ENCODE measurements around the gene BMPR1B.
A peak's percentile ranks its signal among the peaks of the same experiment; 100 is the strongest.

BMPR1B gene

DNA sequence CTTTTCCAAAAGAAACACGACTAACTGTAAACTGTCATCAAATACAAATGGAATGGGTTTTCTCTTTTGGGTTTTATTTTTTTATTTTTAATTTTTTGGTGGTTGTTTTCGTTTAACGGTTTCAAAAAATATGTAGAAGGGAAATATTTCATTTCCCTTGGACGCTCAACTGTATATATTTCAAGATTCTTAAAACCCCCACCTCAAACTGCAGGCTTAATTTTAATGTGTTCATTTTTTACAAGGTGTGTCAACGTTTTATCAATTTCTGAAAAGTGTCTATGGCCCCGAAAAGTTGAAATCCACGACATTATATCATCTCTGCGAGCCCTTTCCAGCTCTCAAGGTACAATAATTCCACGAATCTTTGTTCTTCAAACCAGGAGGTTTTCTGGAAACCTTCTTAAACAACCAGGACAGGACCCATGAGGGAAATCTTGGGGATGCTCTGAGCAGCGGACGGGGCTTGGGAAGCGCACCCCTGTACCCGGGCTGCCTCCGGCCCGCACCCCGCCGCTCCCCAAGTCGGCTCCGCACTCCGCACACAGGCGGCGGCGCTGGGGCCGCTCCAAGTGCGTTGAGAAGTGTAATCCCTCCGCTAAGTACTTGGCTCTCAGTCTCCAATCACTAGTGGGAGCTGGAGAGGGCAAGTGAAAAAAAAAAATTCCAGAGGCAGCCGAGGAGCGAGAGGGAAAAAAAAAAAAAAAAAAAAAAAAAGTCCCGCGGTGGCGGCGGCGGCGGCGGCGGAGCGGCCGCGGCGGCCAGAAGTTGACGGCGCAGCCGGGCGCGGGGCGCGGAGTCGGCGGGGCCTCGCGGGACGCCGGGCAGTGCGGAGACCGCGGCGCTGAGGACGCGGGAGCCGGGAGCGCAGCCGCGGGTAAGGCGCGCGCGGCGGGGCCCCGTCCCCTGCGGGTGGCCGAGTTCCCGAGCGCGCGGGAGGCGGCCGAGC lies at the start of gene BMPR1B:
Gene BMPR1B (plus strand): TSS at position 764 of the 949 bp plus-strand sequence. CDS start 346,470 bp downstream, outside the sequence.
- peak; percentile 19 for DNase-seq

DNA sequence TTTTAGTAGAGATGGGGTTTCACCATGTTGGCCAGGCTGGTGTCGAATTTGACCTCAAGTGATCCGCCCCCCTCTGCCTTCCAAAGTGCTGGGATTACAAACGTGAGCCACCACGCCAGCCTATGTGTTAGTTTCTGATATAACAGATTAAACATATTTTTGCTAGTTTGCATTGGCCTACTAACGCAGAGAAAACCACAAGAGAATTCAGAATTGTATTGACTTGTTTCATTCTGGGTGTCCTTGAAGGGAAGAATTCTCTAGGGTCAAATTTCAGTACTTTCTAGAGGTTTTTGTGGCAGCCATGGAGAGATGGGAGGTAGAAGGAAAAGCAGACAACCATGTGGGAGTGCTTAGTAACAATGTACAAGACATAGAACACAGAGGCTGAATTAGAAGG lies 46.1 kb upstream of the BMPR1B start:
- DNase-seq, result no peak

DNA sequence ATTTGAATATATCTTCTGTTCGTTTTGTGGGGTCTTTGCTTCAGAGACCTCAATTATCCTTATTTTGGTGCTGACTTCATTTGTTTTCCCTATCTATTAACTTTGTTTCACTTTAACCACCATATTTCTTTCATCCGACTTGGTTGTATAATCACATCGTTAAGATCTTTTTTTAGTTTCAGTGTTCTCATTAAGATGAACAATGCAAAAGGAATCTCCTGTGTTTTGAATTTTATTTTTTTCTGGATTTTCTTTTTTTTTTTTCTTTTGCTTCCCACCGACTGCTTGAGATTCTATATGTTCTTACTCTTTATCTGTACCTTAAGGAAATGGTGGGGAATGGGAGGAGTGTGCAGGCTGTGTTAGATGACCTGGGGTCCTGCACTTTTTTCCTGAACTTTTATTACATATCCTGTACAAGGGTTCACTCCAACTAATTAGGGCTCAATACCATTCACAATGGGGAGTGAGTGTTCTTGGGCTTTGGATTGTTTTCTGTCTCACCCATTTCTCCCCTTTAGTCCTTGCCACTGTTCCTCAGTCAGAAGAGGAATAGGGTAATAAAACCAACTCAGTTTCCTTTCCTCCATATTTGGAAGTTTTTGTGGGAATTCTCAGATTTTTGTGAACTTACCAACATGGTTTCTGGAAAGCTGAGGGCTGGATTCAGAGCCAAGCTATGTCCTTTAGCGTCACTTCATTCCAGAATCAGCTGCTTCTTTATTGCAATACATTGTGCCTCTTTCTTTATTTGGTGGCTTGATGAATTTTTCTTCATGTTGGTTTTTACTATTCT lies 43.2 kb upstream of the BMPR1B start:
- no peak for DNase-seq

DNA sequence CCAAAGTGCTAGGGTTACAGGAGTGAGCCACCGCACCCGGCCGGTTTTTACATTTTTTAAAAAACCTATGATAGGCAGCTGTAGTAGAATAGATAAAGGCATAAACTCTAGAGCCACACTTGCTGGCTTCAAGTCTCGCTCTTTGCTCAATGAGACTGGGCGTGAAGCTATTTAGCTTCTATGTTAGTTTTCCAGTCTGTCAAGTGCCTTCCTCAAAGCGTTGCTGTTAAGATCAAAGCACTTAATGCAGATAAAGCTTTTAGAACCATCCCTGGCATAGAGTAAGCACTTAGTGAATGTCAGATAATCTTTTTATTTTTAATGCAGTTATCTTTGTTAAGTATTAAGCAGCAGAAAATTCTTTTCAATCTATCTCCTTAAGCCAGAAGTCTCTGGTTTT lies 42.0 kb upstream of the BMPR1B start:
- no peak for DNase-seq

DNA sequence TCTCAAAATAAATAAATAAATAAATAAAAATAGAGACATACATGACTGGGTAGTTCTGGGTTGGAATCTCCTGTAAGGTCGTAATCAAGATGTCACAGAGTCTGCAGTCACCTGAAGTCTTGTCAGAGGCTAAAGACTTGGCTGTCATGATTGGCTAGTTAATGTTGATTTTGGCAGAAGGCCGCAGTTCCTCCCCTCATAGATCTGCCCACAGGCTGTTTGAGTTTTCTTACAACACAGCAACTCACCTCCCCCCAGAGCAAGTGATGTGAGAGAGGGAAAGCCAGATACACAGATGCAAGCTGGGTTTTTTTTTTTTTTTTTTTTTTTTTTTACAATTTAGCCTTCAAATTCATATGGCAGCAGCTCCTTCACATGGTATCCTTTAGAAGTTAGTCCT lies 36.4 kb upstream of the BMPR1B start:
- no peak for DNase-seq

DNA sequence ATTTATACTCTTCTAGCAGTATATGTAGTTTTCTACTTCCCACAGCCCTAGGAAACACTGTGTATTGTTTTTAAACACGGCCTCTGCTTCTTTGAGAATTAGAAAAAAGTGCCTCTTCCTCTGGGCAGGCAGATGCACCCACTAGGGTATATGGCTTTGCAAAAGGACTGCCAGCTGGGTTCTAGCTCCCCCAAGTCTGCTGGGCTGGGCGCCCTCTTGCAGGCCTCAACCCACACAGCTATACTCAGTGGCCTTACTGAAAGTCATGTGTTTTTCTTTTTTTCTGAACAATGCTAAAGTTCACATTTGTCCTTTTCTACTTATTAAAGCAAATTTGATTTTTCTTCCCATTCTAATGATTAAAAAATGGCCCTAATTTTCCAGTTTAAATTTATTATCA lies 35.5 kb upstream of the BMPR1B start:
- DNase-seq, result no peak

DNA sequence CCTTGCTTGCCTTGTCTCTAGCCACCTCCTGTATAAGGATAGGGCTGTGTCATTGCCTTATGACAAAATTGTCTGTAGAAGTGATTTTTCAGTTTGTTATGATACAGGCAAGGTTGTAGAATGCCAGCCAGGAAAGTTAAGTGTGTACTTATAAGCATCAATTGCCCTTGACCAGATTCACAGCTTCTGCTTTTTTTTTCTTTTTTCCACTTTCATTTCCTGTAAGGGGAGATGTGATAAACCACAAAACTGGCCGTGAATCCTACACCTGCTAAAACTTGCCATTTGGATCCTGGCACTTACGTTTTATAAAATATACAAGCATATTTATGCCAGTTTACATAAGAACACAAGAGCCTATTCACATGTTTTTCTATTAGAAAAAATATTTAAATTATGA lies 35.0 kb upstream of the BMPR1B start:
- DNase-seq, result no peak

DNA sequence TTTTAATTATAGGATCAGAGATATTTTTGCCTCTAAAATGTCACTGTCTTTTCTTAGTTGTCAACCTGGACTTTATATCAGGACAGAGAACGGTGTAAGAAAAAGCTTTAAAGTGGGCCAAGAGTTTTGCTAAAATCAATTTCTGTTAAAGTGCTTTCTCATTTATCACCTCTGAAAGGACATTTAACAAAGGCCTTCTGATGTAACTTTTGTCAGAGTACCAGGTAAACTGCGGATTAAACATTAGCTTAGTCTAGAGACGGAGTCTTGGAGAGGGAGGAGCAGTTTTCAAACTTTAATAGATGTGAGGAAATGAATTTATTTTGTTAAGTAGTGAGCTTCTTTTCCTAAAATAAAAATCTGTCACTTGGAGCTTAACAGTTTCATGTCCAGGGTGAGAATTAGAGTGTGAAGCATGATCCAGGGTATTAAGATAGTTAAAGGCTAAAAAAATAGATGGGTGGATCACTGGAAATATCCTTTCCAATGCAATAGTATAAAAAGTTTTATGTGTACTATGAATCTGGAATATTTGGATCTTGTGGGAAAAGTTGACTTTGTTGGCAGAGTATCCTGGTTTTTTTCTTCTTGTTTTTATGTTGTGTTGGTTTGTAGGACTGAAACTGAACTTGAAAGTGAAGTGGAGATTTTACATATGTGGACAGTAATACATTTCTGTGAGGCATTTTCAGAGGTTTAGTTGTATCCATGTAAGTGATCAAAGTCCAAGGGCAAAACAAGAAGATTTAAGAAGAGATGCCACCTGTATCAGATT lies 33.6 kb upstream of the BMPR1B start:
- DNase-seq, result no peak

DNA sequence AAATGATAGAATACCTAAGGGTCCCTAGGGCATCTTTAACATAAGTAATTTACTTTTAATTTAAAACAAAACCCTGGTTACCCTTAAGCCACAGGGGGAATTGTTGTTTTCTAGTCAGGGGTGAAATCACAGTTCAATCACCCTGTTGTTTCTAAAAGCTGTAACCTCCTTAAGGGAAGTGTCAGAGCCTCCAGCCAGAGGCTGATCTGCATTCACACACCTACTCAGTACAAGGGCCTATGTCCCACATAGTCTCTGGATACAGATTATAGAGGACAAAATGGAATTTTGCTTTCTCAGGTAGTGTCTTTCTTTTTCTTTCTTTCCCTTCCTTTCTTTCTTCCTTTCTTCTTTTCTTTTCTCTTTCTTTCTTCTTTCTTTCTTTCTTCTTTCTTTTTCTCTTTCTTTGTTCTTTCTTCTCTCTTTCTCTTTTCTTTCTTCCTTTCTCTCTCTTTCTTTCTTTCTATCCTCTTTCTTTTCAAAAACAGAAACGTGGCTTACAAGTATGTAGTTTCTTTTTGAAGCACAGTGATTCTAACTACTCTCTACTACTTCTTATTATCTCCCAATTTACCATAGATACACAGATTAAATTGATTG lies 31.1 kb upstream of the BMPR1B start:
- DNase-seq, result no peak

DNA sequence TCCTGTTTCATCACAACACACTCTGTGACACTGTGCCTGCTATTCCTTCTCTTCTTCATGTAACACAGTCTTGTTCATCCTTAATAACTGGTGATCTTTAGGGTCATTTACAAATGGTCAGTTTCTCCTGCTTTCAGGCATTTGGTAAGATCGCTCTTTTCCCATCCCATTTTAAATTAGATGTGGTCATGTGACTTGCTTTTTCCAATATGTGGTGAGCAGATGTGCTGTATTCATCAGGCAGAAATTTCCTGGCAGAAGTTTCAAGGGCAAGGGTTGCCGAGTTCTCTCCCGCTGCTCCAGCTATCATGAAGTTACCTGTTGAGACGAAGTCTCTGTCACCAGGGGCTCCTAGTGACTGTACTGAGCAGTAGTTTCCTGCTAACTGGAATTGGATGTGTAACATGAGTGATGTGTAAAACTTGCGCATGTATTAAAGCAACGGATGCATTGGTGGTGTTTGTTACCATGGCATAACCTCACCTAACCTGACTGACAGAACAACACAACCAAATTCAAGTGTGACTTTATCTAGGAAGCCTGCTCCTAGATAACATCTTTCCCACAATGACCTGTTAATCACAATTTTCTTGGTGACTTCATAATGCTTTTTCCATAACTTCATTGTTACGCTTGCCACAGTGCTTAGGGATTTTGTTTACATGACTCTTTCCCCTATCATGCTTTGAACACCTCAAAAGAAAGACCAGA lies 29.5 kb upstream of the BMPR1B start:
- DNase-seq, result no peak

DNA sequence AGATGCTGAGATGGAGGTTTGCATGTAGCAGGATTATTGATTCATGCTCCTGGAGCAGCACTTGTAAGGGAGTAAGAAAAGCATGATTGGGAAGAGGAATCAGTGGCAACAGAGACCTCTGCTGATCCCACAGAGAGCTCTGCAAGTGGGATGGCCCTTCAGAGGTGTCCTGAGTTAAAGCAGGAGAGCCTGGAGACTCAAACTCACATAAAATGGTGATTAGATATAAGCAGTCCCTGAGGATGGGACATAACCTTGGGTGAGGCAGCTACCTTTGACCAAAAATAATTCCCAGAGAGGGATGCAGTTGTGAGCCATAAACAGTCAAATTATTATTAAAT lies 25.4 kb upstream of the BMPR1B start:
- no peak for DNase-seq

DNA sequence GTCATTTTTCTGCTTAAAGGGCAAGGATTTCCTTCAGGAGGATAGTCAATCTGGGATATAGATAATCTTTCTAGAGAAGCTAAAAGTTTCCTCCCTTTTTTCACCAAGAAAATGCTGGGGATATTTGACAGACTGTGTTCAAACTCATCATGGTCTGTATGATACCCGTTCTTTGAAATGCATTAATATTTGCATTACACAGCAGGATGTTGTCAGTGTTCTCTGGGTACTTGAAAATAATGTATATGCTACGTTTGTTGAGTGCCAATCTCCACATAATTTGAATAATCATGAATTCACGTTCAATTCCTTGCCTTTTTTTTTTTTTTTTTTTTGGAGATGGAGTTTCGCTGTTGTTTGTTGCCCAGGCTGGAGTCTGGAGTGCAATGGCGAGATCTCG lies 18.0 kb upstream of the BMPR1B start:
- no peak for DNase-seq

DNA sequence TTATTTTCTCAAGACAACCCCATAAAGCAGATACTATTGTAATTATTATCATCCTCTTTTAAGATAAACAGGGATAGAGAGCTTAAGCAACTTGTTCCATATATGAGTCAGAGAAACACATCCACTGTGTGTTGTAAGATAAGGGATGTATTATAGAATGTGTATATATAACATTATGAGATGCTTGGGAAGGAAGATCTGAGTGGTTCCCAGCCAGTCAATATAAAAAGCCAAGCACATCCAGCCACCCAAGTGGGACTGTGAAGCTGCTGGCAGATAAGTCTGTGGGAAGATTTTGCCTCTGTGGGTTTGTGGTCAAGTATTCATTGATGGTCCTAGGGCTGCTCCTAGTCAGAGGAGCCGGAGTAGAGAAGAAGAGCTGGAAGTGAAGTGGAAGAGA lies 16.5 kb upstream of the BMPR1B start:
- no peak for DNase-seq

DNA sequence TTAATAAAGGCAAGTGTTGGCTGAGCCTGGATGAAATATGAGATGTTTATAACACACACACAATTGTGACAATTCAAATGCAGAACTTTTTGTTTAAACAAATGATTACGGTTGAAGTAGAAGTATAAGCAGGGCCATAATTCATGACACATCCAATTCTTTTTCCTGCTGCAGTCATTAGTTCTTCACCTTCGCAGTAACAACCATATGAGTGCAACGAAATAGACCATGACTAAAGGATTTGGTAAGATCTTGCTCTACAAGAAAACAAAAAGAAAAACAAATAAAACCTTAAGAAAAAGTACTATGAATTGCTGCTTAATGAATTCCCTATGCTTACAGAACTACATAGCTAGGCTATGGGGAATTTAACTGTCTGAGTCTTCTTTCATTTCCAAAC lies 13.9 kb upstream of the BMPR1B start:
- no peak for DNase-seq

DNA sequence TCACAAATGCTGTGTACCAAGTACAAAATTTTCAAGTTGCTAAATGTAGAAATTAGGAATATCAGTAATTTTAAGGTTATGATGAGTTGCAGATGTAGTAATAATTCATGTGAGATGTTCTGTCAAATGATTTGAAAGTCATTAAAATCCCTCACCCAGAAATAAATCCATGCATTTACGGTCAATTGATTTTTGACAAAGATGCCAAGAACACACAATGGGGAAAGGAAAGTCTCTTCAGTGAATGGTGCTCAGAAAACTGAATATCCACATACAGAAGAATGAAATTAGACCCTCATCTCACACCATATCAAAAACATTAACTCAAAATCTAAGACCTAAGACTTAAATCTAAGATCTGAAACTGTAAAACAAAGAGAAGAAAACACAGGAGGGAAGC lies 12.9 kb upstream of the BMPR1B start:
- DNase-seq, result peak; percentile 24

DNA sequence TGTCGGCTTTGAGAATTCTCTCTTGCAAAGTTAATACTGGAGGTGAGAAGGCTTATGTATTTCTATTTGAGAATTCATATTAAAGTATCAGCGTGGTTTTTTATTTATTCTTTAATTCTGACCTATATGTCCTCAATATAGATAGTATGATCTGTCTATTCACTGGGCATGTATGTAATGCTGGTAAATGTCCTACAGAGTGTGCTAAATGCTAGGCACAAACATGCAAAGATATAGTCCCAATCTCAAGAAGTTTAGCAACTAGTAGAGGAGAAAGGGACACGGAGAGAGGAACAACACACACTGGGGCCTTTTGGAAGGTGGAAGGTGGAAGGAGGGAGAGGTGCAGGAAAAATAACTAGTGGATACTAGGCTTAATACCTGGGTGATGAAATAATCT lies 11.0 kb upstream of the BMPR1B start:
- no peak for DNase-seq

DNA sequence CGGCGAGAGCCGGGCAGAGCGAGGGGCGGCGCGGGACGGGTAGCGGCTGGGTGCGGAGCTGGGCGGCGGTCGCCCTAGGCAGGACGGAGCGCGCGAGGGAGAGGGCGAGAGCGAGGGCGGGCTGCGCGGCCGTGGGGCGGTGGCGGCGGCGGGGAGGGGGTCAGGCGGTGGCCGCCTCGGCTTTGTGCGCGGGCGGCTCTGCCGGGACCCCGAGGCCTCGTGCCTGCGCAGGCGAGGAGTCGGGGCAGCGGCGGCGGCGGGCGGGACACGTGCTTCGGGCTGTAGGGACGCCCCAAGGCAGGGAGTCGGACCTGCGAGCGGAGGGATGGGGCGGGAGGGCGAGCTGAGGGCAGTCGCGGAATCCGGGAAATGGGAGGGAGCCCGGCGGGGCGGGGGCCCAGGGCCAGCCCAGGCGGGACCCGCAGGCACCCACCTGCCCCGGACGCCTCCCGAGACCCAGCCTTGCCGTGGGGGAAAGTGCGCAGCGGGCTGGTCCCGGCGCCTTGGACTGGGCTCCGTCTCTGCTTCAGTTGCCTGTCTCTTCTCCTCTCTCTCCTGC lies 465 bp downstream of the BMPR1B start:
- DNase-seq, result peak; percentile 19

DNA sequence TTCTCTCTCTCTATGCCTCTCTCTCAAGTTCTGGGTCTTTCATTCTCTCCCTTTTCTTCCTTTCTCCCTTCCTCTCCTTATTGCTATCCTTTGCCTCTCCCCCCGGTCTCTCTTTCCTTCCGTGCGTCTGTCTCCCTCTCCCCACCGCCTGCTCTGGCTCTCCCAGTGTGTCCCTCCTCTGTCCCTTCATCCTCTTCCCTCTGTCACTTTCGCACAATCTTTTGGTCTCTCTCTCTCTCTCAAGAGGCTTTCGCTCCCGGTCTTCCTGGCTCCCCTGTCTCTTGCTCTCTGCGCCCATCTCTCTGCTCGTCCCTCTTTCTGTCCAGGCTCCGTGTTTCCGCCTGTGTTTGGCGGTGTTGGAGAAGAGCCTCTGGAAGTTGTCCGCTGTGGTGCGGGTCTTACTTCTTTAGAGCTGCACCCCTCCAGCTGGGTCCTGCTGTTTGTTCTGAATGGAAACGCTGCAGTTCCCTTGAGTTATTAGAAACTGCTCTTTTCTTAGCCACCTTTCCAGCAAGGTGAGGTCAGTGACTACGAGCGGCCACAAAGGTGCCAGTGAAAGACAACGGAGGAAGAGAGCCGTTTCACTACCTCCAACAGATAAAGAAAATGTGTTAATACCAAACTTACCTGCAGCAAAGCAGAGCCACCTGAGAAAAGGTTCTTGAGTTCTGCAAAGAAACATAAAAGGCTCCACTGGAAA lies 1.1 kb downstream of the BMPR1B start:
- DNase-seq, result no peak

DNA sequence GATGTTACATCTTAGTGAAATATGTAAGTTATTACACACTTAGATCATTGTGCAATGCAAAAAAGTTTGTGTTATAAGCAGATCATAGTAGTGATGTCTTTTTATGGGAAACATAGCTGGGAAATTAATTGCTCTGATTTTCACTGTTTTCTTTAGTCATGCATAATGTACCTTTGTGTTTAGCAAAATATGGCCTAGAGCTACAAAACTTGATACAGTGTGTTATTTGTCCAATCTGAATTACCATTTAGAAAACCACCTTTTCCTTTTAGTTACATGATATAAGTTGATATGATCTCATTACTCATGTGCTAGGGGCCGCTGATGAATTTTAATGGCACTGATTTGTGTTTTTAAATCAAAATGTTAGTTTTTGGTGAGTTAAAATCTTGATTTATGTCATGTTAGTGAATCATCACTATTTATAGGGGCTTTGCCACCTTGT lies 2.0 kb downstream of the BMPR1B start:
- no peak for DNase-seq

DNA sequence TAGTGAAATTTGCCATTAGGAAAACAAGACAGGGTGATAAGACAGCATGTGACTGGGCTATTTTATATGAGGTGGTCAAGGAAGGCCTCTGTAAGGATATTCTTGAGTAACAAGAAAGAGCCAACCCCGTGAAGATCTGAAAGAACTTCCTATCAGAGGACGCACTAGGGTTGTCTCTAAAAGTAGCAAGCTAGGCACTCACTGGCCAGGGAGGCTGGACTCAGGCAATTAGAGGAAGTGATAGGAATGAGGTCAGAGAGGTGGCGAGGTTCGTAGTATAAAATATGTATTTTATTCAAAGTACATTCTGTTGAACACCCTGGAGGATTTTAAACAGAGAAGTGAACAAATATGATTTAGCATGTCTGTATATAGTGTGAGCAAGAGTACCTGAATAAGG lies 4.6 kb downstream of the BMPR1B start:
- no peak for DNase-seq

DNA sequence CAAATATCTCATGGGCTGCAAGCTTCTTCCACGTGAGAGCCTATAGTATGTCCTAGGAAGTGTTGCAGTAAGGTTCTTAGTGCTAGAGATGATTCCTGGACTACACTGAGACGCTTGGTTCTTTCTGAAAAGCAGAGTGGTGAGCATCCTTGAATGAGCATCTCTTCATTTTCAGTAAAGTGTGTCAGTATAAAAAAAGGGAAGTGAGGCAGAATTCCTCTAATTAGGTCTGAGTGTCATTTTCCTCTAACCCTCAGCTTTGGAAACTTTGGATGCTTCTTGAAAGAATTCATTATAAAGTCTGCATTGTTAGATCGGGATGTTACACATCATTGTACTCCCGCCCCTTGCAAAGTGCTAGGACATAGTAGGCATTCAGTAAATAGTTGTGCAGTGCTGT lies 5.2 kb downstream of the BMPR1B start:
- DNase-seq, result no peak
